ENCODE measurements around the gene PWP2.

DNA sequence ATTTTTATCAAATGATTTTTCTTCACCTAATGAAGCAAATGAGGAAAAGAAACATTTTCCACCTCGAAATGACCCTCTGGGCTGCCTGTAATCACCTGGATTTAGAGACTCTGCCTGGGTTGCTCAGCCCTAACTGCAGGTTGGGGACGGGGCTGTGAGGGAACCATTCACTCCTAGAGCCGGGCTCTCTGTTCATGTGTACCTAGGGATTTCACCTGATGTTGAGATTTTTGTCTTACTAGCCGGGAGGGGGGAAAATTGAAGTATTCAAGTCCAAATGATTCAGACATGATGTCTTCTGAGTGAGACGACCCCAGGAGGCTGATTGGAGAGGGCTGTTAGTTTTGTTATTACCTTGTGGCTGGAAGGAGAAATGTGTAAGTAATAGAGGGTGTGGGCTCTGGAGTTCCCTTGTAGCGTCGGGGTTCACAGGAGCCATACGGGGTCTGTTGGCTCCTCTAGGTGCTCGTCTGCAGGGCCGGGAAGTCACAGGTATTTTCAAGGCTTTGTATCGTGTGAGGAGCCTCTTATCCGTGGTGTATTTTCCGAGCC lies 42.3 kb upstream of the PWP2 start:
- TF ChIP-seq CTCF (IDR thresholded peaks at IDR 0.05; ENCODE audit: low read depth, low read length, poor library complexity, severe bottlenecking) (no peak), EZH2phosphoT487 (IDR thresholded peaks at IDR 0.05; ENCODE audit: borderline replicate concordance, low read length) (no peak)

Measured in DOHH2 (cell line).